SK-N-SH (cell line): ENCODE measurements around the gene TMEM150A. TPM values are rescaled to one million over a fixed set of nuclear protein-coding genes. Genes with fewer than 3 reads are reported as not detected.

Experiments
- CTCF ChIA-PET: fragments of 300-600, 350-600 bp; formaldehyde crosslinking; extraction: SDS; loops from one replicate; lab custom pipeline; 2021; lab: Yijun Ruan, JAX
- POLR2A ChIA-PET: fragments of 350-600 bp; sonication (Branson Sonifier 250); formaldehyde crosslinking; extraction: SDS; loops from one replicate; lab custom pipeline; 2020; ENCODE audit warnings: antibody characterized with exemption, inconsistent platforms; lab: Yijun Ruan, JAX
- DNase-seq: peaks from one replicate; pipeline ENCODE4 v3.0.0; 2012
- H2AFZ ChIP-seq: fragments of 200-600 bp; sonication (generic); 2 replicates; pipeline ENCODE4 v1.8.1; 2016; ENCODE audit warnings: antibody characterized with exemption, mild to moderate bottlenecking, low read depth
- H3F3A ChIP-seq: fragments of 200-600 bp; sonication (generic); replicated peaks from 2 replicates; pipeline ENCODE3; 2016; ENCODE audit warnings: antibody characterized with exemption, mild to moderate bottlenecking; ENCODE audit not compliant: insufficient read depth
- H3K27ac ChIP-seq, 2 experiments: fragments of 200-500 bp in 1 of 2; fragments of 200-600 bp in 1 of 2; sonication (Bioruptor generic) in 1 of 2; sonication (generic), shearing (Covaris generic) in 1 of 2; 2 replicates each; pipeline versions ENCODE4 v1.5.1 to v1.6.1; 2014 to 2016; ENCODE audit warnings: low read depth in 2 of 2, inconsistent platforms in 1 of 2, low read length in 1 of 2, mild to moderate bottlenecking in 1 of 2, mixed read lengths in 1 of 2
- H3K27me3 ChIP-seq: fragments of 200-600 bp; sonication (generic), shearing (Covaris generic); 2 replicates; pipeline ENCODE4 v1.6.1; 2016; ENCODE audit warnings: mixed run types; ENCODE audit not compliant: insufficient read depth
- H3K36me3 ChIP-seq, 2 experiments: fragments of 200-500 bp in 1 of 2; fragments of 200-600 bp in 1 of 2; sonication (Bioruptor generic) in 1 of 2; sonication (generic) in 1 of 2; replicated peaks in 1 of 2; 2 replicates each; pipeline versions ENCODE3 to v1.5.1; 2014 to 2016; ENCODE audit warnings: low read length in 1 of 2, mild to moderate bottlenecking in 1 of 2; ENCODE audit not compliant: insufficient read depth in 2 of 2, control insufficient read depth in 1 of 2
- H3K4me1 ChIP-seq, 2 experiments: fragments of 200-500 bp in 1 of 2; fragments of 200-600 bp in 1 of 2; sonication (Bioruptor generic) in 1 of 2; sonication (generic), shearing (Covaris generic) in 1 of 2; 2 replicates each; pipeline versions ENCODE4 v1.5.1 to v1.6.1; 2014 to 2016; ENCODE audit warnings: low read depth in 1 of 2, low read length in 1 of 2, mixed run types in 1 of 2; ENCODE audit not compliant: insufficient read depth in 2 of 2, control insufficient read depth in 1 of 2
- H3K4me2 ChIP-seq: fragments of 200-600 bp; sonication (generic), shearing (Covaris generic); 2 replicates; pipeline ENCODE4 v1.6.1; 2017; ENCODE audit warnings: mixed run types
- H3K4me3 ChIP-seq, 2 experiments: fragments of 200-500 bp in 1 of 2; fragments of 200-600 bp in 1 of 2; sonication (Bioruptor generic) in 1 of 2; sonication (generic), shearing (Covaris generic) in 1 of 2; 2 replicates each; pipeline versions ENCODE4 v1.5.1 to v1.8.1; 2014 to 2016; ENCODE audit warnings: low read depth in 2 of 2, inconsistent platforms in 1 of 2, low read length in 1 of 2, mild to moderate bottlenecking in 1 of 2, mixed read lengths in 1 of 2, moderate library complexity in 1 of 2
- H3K79me2 ChIP-seq: fragments of 200-600 bp; sonication (generic); 2 replicates; pipeline ENCODE4 v1.8.1; 2017; ENCODE audit warnings: mild to moderate bottlenecking; ENCODE audit not compliant: insufficient read depth
- H3K9ac ChIP-seq: fragments of 200-600 bp; sonication (generic); 2 replicates; pipeline ENCODE4 v1.6.1; 2017; ENCODE audit warnings: mixed run types
- H3K9me2 ChIP-seq: fragments of 200-600 bp; sonication (generic); 2 replicates; pipeline ENCODE4 v1.6.1; 2017; ENCODE audit warnings: mixed run types
- H3K9me3 ChIP-seq: fragments of 200-600 bp; sonication (generic); 2 replicates; pipeline ENCODE4 v1.6.1; 2017; ENCODE audit warnings: mixed run types, mild to moderate bottlenecking, moderate library complexity
- H4K20me1 ChIP-seq: fragments of 200-600 bp; sonication (generic); 2 replicates; pipeline ENCODE4 v1.6.1; 2017; ENCODE audit warnings: mild to moderate bottlenecking, mixed run types; ENCODE audit not compliant: insufficient read depth
- CHD2 ChIP-seq: fragments of 150-350 bp; IDR thresholded peaks from 2 replicates; pipeline ENCODE4 v1.6.1; 2018; ENCODE audit warnings: low read length; ENCODE audit not compliant: partially characterized antibody
- CTCF ChIP-seq: fragments of 200-600 bp; sonication (generic); IDR thresholded peaks from 2 replicates; pipeline ENCODE4 v1.6.1; 2017; ENCODE audit warnings: antibody characterized with exemption, mild to moderate bottlenecking, moderate library complexity
- ELF1 ChIP-seq: IDR thresholded peaks from 2 replicates; pipeline ENCODE4 v1.4.0; 2012
- EP300 ChIP-seq, 2 experiments: IDR thresholded peaks; 2 replicates each; pipeline versions ENCODE4 v1.4.0 to v1.6.1; 2012; ENCODE audit warnings: borderline replicate concordance in 1 of 2, low read depth in 1 of 2, low read length in 1 of 2
- FOXJ3 ChIP-seq: sonication (generic); formaldehyde crosslinking; IDR thresholded peaks from 2 replicates; pipeline ENCODE4 v1.5.1; 2020; ENCODE audit warnings: mild to moderate bottlenecking, missing genetic modification reagents
- GABPA ChIP-seq: IDR thresholded peaks from 2 replicates; pipeline ENCODE4 v1.4.0; 2012; ENCODE audit warnings: low read depth, mild to moderate bottlenecking
- GATA2 ChIP-seq: sonication (generic); formaldehyde crosslinking; IDR thresholded peaks from 2 replicates; pipeline ENCODE4 v1.5.0; 2020; ENCODE audit warnings: mild to moderate bottlenecking, missing genetic modification reagents
- IRF3 ChIP-seq: fragments of 150-350 bp; IDR thresholded peaks from 2 replicates; pipeline ENCODE4 v1.6.1; 2016; ENCODE audit warnings: mild to moderate bottlenecking, low read depth, low read length
- MAX ChIP-seq: IDR thresholded peaks from 2 replicates; pipeline ENCODE4 v1.4.0; 2012; ENCODE audit warnings: low read depth
- MXI1 ChIP-seq: IDR thresholded peaks from 2 replicates; pipeline ENCODE4 v1.6.1; 2012; ENCODE audit warnings: mild to moderate bottlenecking, low read depth, low read length, improper control_type of control experiment
- NFIC ChIP-seq: IDR thresholded peaks from 2 replicates; pipeline ENCODE4 v1.4.0; 2012; ENCODE audit warnings: borderline replicate concordance
- NRF1 ChIP-seq: IDR thresholded peaks from 2 replicates; pipeline ENCODE4 v1.6.1; 2012; ENCODE audit warnings: low read depth, mild to moderate bottlenecking, low read length
- POLR2AphosphoS5 ChIP-seq: IDR thresholded peaks from 2 replicates; pipeline ENCODE4 v1.6.1; 2012; ENCODE audit warnings: low read depth, low read length
- REST ChIP-seq: IDR thresholded peaks from 2 replicates; pipeline ENCODE4 v1.6.1; 2012; ENCODE audit warnings: mild to moderate bottlenecking, low read depth, low read length, moderate library complexity
- SIN3A ChIP-seq: IDR thresholded peaks from 2 replicates; pipeline ENCODE4 v1.6.1; 2012; ENCODE audit warnings: low read depth, mild to moderate bottlenecking, low read length, moderate library complexity, borderline replicate concordance
- TAF1 ChIP-seq: IDR thresholded peaks from 2 replicates; pipeline ENCODE4 v1.6.1; 2012; ENCODE audit warnings: low read depth, mild to moderate bottlenecking, low read length, moderate library complexity, borderline replicate concordance
- TEAD4 ChIP-seq: IDR thresholded peaks from 2 replicates; pipeline ENCODE4 v1.4.0; 2012; ENCODE audit warnings: mild to moderate bottlenecking, borderline replicate concordance; ENCODE audit not compliant: insufficient read depth
- USF1 ChIP-seq: IDR thresholded peaks from 2 replicates; pipeline ENCODE4 v1.4.0; 2012; ENCODE audit warnings: low read depth, borderline replicate concordance
- WGBS: methylation state at CpG from one replicate; pipeline ENCODE4 v1.1.6; 2017; ENCODE audit warnings: low lambda C conversion rate; 5-methylcytosine and 5-hydroxymethylcytosine counted together
- polyA plus RNA-seq, 3 experiments: library from polyadenylated mRNA; depleted of rRNA; stranded (reverse); fragments of >200 nt; gene quantifications; 2 replicates each; pipeline ENCODE4 v1.2.3, GENCODE V29; 2012

The TMEM150A gene
- 20.2 TPM in 2 replicates for polyA plus RNA-seq (2012; rRNA removed)
- polyA plus RNA-seq (2012; cell fraction: cytosol; rRNA removed), result 9.5 and 13.1 TPM in 2 replicates
- polyA plus RNA-seq (2012; cell fraction: nucleus; rRNA removed), result 43.3 and 53.0 TPM in 2 replicates

- Histone ChIP-seq H3F3A (peaks cover 23% of the 10 kb centered on the region), H3K4me3 (peak within 1 kb of the TSS; percentile 93 to 98), H3K9me3 (no peaks in the 10 kb centered on the region), H3K36me3 (peaks cover 7 to 32% of the 10 kb centered on the region in 2 experiments), H2AFZ (peak within 1 kb of the TSS; percentile 88), H3K9me2 (no peaks in the 10 kb centered on the region), H3K27me3 (no peaks in the 10 kb centered on the region), H3K27ac (peak within 1 kb of the TSS; percentile 71 to 75), H3K4me2 (peak within 1 kb of the TSS; percentile 96), H3K4me1 (peaks cover 6 to 22% of the 10 kb centered on the region in 2 experiments; a peak in 2 of 4 replicates), H3K79me2 (peaks cover 15% of the 10 kb centered on the region), H3K9ac (peak within 1 kb of the TSS; percentile 72), H4K20me1 (no peaks in the 10 kb centered on the region)
- DNase-seq, result peak; percentile 97
- TF ChIP-seq GABPA (peak; percentile 48), CHD2 (no peak), GATA2 (CRISPR knock-in tag) (no peak), CTCF (peak; percentile 41), EP300 (IDR thresholded peaks at IDR 0.05; ENCODE audit: borderline replicate concordance in 1 of 2, low read depth in 1 of 2, low read length in 1 of 2) (no peak), ELF1 (0 out of 2 replicates have a peak, but pooled peaks have one; percentile 12), REST (no peak), FOXJ3 (CRISPR knock-in tag) (no peak), TAF1 (no peak), MAX (peak; percentile 79), NRF1 (peak; percentile 43; the same call in 1 of the 2 replicates), IRF3 (no peak), MXI1 (peak; percentile 81; the same call in 1 of the 2 replicates), NFIC (no peak), SIN3A (peak; percentile 89; the same call in 1 of the 2 replicates), POLR2AphosphoS5 (0 out of 2 replicates have a peak, but pooled peaks have one; percentile 14), TEAD4 (no peak), USF1 (peak; percentile 86)
- 0% methylated on average over 10 of the region's 73 CpGs for WGBS
- ChIA-PET CTCF (interaction anchor here (1.0 to 3.0 kb wide), 4 partner anchors 8 to 52 kb away, joined by 3 to 12 read pairs (median 4); partner anchors contain the start of gene C2orf68), POLR2A (interaction anchor here (1.3 to 2.2 kb wide), 3 partner anchors 9 to 183 kb away, joined by 7 to 10 read pairs (median 7); partner anchors contain the start of genes C2orf68, MAT2A and SH2D6)
Observed at GRCh38 chr2:85602476-85603234, at the start of gene TMEM150A. TMEM150A (minus strand) TSS chr2:85602698; CDS start chr2:85601948, 750 bp downstream.
